ENCODE measurements around the gene RIC8B.

DNA sequence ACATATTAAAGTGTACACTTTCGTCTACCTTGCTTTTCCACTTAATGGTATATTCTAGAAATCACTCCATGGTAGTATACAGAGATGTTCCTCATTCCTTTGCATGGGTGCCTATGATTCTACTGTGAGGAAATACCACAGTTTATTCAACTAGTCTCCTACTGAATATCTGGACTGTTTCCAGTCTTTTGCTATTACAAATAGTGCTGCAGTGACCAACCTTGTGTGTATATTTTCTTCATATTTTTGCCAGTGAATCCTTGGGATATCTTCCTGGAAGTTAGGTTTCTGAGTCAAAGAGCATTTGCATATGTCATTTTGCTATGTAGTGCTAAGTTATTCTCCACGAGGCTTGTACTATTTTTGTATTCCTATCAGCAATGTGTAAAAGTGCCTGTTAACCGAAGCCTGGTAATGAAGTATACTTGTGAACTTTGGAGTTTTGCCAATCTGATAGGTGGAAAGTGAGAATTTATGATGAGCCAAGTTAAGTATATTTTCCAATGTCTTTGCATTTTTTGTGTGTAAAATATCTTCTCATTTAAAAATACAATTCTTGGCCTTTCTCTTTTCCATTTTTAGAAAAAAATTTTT, 149.9 kb downstream of the RIC8B start:
- TF ChIP-seq, protein P1, sequence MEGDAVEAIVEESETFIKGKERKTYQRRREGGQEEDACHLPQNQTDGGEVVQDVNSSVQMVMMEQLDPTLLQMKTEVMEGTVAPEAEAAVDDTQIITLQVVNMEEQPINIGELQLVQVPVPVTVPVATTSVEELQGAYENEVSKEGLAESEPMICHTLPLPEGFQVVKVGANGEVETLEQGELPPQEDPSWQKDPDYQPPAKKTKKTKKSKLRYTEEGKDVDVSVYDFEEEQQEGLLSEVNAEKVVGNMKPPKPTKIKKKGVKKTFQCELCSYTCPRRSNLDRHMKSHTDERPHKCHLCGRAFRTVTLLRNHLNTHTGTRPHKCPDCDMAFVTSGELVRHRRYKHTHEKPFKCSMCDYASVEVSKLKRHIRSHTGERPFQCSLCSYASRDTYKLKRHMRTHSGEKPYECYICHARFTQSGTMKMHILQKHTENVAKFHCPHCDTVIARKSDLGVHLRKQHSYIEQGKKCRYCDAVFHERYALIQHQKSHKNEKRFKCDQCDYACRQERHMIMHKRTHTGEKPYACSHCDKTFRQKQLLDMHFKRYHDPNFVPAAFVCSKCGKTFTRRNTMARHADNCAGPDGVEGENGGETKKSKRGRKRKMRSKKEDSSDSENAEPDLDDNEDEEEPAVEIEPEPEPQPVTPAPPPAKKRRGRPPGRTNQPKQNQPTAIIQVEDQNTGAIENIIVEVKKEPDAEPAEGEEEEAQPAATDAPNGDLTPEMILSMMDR (IDR thresholded peaks at IDR 0.05), result no peak
- TF ChIP-seq POLR2A (IDR thresholded peaks at IDR 0.05) (no peak), POLR2AphosphoS5 (IDR thresholded peaks at IDR 0.05) (no peak)

Measured in sigmoid colon (tissue), 4 donors.